Subcutaneous adipose tissue (tissue), 4 donors: ENCODE measurements around the gene HCRTR2. TPM values are rescaled to one million over a fixed set of nuclear protein-coding genes. Genes with fewer than 3 reads are reported as not detected.

Experiments
- CTCF ChIP-seq: fragments of 450-650 bp; IDR thresholded peaks from one replicate; pipeline ENCODE4 v1.5.1; 2016; ENCODE audit warnings: low read depth, mild to moderate bottlenecking, control low read depth, antibody characterized with exemption, moderate library complexity
- total RNA-seq, 4 donors: library from RNA; depleted of rRNA; stranded (reverse); fragments of >200 nt; gene quantifications; one replicate each; pipeline ENCODE4 v1.1.0, GENCODE V29; 2016

The HCRTR2 gene
- under 1 TPM in 1 of 4 donors, not detected in 3; 0.38 TPM for total RNA-seq

DNA sequence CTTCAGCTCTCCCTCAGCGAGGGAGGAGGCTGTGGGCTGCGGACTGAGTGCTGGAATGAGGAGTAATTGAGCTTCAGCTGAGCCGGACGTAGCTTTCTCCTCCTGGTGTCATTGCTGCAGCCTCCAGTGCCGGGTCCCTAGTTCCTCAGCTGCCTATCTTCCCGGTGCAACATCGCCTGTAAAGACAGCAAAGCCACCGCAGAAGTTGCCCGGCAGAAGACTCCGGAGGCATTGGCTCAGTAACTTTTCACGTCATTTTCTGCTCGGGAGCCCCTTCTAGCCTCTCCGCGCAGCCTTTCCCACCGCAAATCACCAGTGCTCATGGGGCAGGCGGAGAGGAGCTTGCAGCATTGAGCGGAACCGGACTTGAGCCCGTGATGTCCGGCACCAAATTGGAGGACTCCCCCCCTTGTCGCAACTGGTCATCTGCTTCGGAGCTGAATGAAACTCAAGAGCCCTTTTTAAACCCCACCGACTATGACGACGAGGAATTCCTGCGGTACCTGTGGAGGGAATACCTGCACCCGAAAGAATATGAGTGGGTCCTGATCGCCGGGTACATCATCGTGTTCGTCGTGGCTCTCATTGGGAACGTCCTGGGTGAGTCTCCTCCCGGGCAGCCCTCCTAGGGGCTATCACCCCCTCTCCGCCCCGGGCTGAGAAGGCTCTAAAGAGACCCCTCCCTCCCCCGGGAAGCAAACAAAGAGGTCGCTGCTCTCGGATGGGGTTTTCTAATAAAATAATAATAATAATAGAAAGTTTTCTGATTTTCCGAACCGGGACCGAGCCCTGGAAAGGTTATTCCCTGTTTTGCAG, at the start of gene HCRTR2:
HCRTR2 (plus strand) TSS at position 305 of the 816 bp plus-strand sequence; CDS start at position 378, 73 bp downstream.
- no peak for TF ChIP-seq CTCF

DNA sequence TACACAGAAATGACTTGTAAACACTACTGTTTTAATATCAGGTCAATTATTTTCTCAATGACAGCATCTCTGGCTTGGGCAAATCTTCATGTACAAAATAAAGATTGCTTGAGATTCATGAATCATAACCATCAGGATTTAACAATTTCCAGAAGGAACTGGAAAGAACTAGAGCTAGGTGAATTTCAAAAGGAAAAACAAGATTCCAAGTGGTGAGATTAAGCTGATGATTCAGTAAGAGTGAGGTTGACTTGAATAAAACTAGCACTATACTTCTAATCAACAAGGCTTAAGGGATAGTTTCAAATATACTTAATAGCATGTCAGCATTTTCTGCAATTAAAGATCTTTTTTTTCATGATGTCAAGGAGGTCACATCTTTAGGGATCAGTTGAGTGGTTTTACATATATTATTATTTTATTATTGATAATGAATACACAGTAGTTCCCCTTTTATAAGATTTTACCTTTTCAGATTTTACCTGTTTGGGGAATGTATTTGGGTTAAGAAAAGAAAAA, 43.5 kb upstream of the HCRTR2 start:
- TF ChIP-seq CTCF = no peak

GRCh38 chr6:55131616-55132015, 42.7 kb upstream of the HCRTR2 start:
- no peak for TF ChIP-seq CTCF

DNA sequence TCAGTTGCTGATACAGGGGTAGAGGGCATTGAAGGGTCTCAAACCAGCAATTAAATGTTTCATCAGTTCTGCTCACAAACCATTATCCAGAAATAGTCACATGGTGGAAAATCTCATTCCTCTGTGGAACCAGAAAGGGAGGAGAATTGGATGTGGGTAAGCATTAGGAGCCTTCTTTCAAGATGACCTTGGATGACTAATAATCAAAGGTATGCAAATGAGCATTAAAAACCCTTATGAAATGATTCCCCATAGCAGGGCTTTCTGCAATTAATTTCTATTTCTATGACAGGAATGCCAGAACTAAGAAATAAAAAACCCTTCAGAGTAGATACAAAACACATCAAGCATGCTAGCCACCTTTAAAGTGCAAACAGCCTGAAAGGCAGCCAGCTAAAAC, 37.4 kb upstream of the HCRTR2 start:
- TF ChIP-seq CTCF = no peak

DNA sequence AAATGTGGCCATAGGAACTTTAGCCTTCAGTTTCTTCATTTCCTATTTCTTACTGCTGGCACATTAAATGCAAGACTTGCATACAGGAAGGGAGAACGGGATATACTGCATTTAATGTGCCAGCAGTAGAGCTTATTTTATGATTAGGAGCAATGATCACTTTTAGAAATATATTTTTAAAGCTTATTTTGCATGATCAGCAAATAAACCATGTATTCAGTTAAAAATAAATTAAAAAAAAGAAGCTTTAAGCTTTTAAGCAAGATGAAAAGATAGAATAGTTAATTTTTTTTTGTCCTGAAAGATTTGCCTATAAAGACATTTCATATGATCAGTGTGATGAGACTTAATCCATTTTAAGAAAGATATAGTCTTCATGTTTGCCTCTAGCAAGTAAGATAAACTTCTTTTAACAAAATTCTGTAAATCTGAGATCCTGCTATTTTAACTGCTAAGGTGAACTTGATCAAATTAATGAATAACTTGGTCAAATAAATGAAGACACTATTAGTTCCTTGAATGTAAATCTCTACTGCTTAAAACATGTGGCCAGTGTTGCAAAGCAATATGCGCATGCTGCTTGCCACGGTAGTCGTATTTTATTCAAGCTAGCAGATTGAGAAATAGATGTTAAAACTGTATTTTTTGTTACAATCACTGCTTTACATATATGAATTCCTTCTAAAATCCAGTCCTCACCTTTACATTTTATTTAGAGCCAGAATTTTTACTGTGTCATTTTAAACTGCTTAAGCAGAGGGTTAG, 36.2 kb upstream of the HCRTR2 start:
- TF ChIP-seq CTCF = no peak

- no peak for TF ChIP-seq CTCF
Observed at GRCh38 chr6:55141611-55142010, 32.7 kb upstream of the HCRTR2 start.

DNA sequence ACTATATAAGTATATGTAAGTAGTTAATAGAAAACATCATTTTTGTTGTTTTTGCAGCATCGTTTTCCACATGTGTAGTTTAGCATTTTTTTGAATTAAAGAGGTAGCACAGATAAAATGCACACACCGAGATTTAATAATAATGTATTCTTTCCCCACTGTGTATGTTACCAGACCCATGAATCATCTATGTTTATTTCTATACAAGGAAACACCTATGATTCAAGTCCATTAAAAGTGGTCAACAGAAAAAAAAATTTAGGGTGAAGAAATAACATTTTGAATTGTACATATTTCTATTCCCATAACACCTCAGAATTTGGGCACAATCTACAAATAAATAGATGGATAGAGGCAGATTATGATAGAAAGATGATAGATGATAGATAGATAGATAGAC, 31.7 kb upstream of the HCRTR2 start:
- TF ChIP-seq CTCF = no peak
